ENCODE results near the gene PCDH12.

DNA sequence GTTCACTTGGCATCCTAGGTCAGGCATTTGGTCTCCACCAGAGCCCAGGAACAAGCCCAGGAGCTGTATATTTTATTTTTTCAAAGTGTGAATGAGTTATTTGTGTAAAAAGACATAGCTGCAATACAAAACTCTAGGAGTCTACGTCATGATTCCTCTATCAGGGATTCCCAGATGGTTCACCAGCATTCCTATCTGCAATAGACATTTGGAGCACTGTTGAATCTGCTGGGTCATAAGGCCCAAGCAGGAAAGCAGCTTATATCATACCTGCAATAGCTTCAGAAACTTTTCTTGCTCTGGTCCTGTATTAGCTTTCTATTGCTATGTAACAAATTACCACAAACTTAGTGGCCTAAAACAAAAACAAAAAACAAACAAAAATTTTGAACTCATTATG is 51.0 kb downstream of the PCDH12 start:
- TF ChIP-seq, protein P1, sequence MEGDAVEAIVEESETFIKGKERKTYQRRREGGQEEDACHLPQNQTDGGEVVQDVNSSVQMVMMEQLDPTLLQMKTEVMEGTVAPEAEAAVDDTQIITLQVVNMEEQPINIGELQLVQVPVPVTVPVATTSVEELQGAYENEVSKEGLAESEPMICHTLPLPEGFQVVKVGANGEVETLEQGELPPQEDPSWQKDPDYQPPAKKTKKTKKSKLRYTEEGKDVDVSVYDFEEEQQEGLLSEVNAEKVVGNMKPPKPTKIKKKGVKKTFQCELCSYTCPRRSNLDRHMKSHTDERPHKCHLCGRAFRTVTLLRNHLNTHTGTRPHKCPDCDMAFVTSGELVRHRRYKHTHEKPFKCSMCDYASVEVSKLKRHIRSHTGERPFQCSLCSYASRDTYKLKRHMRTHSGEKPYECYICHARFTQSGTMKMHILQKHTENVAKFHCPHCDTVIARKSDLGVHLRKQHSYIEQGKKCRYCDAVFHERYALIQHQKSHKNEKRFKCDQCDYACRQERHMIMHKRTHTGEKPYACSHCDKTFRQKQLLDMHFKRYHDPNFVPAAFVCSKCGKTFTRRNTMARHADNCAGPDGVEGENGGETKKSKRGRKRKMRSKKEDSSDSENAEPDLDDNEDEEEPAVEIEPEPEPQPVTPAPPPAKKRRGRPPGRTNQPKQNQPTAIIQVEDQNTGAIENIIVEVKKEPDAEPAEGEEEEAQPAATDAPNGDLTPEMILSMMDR (IDR thresholded peaks at IDR 0.05) = no peak
- TF ChIP-seq POLR2AphosphoS5 (IDR thresholded peaks at IDR 0.05; ENCODE audit: low read depth, low read length) = no peak

Measured in Panc1 (cell line).